HG03175 (cell line): ENCODE data around the gene ENTHD1.
"Not testable (repeated sequence)": the region's sequence is repeated elsewhere in the genome, so short reads cannot be mapped to it uniquely, and the experiment has no call there.

Experiments
- ATAC-seq: cut with Tn5 transposase; IDR thresholded peaks from one replicate; pipeline ENCODE4 v1.9.1; 2021; ENCODE audit warnings: mild to moderate bottlenecking, moderate library complexity; ENCODE audit not compliant: unreplicated experiment

The ENTHD1 gene

GRCh38 chr22:39735776-39736175 lies 157.8 kb downstream of the ENTHD1 start:
- ATAC-seq = no peak

DNA sequence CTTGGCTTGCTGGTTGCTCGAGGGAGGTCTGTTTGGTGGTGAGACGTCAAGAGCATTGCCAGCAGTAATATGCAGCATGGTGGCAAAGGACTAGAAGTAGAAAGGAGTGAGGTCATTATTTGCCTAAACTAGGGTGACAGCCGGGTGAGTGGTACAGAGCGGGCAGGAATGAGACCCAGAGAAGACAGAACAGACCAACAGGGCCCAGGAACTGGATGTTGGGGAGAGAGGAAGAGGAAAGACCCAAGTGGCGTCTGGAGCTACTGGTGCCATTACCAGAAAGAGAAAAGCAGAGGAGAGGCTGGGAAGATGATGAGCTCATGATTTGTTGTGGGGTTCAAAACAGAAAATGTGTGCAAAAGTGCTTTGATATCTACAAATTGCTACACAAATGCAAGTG lies 158.7 kb downstream of the ENTHD1 start:
- ATAC-seq = no peak

- ATAC-seq = not testable (repeated sequence)
Measured at GRCh38 chr22:39734046-39734445, 159.5 kb downstream of the ENTHD1 start.

DNA sequence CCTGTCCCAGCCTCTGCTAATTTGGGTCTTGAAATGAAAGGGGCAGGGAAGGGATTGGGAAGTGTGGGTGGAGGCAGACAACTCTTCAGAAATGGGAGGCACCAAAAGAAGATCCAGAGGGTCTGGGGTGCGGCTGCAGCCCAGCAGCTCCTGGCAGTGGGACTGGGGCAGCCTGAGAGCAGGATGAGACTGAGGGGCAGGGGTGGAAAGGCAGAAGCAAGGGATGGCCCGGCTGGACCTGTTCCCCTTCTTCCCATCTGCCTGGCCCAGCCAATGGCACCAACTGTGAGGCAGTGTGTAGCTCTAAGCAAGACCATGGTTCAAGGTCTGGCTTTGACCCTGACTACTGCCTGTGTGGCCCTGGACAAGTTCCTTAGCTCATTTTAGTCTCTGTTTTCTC lies 160.4 kb downstream of the ENTHD1 start:
- no peak for ATAC-seq

- no peak for ATAC-seq
Measured at GRCh38 chr22:39732625-39733024, 160.9 kb downstream of the ENTHD1 start.

GRCh38 chr22:39731881-39732555 lies 161.5 kb downstream of the ENTHD1 start:
- ATAC-seq = no peak

DNA sequence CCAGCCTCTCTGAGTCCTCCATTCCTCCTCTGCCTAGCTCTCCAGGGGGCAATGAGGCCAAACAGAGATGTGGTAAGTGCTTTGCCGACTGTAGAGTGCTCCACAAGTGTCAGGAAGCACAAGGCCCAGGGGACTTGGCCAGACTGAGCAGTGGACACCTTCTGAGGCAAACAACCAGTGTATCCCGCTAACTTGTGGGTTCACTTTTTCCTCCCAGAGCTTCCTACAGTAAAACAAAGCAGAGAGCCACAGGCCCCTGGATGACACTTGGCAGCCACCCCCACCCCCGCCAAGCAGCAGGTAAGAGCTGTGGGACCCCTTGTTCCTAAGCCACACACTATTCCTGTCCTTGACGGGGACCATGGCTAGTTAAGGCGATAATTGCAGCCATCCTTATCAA lies 162.1 kb downstream of the ENTHD1 start:
- no peak for ATAC-seq

DNA sequence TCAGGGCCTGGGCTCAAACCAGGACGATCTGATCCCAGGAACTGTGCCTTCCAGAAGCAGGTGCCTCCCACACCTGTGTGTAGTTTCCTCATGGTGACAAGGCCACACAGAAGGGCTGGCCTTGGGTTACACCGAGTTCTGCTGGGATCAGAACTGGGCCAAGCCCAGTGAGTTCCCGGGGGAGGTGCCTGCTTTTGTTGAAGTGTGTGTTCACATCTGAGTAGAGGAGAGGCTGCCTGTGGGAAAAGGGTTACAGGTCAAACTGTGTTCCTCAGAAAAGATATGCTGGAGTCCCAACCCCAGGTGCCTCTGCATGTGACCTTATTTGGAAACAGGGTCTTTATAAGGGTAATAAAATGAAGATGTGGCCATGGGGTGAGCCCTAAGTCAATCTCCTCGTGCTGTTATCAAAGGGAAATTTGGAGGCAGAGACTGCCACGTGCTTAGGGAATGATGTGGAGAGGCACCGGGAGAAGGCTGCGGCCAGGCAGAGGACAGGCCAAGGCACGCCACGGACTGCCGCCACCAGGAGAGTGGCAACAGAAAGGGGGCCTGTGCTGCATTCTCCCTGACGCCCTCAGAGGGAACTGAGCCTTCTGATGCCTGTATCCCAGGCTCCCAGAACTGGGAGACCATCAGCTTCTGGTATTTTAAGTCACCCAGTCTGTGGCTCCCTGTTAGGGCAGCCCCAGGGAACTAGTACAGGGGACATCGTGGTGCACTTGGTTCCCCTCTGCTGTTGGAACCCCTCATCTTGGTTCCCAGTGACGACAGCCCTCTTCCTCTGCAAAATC lies 164.2 kb downstream of the ENTHD1 start:
- ATAC-seq = no peak

GRCh38 chr22:39728236-39728860 lies 165.2 kb downstream of the ENTHD1 start:
- no peak for ATAC-seq

DNA sequence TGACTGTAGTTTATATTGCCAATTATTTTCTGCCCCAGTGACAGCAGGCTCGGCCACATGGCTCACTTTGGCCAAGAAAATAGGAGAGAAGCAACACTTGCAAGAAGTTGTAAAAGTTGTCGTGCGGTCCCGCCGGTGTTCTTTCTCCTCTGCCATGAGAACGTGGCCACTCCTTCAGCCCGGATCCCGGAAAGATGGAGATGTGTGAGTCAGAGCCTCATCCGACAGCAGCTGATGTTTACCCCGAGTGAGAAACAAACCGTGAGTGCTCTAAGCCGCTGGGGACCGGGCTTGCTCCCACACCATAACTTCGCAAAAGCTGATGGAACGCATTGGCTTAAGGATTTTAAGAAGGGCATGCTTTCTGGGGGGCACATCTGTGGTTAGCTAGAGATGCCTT lies 166.0 kb downstream of the ENTHD1 start:
- no peak for ATAC-seq

- ATAC-seq = no peak
Measured at GRCh38 chr22:39725351-39726035, 168.1 kb downstream of the ENTHD1 start.

DNA sequence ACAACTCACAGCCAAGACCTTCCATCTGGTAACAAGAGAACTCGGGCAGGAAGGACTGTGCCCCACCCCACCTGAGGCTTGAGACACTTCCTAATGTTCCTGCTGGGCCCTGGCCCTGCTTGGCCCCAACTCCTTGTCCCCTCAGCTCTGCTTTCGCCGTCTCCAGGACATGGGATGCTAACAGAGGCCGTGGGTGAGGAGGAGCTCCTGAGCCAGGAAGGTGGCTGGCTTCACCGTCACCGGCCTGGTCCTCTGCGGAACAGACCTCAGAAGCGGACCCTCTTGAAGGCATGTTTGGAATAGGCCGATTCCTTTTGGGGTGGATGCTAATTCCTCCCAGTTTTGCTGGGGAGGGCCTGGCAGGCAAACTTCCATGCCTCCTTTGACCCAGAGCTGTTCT lies 168.7 kb downstream of the ENTHD1 start:
- no peak for ATAC-seq

- no peak for ATAC-seq
Measured at GRCh38 chr22:39724390-39724789, 169.2 kb downstream of the ENTHD1 start.

- no peak for ATAC-seq
Measured at GRCh38 chr22:39723899-39724351, 169.6 kb downstream of the ENTHD1 start.

DNA sequence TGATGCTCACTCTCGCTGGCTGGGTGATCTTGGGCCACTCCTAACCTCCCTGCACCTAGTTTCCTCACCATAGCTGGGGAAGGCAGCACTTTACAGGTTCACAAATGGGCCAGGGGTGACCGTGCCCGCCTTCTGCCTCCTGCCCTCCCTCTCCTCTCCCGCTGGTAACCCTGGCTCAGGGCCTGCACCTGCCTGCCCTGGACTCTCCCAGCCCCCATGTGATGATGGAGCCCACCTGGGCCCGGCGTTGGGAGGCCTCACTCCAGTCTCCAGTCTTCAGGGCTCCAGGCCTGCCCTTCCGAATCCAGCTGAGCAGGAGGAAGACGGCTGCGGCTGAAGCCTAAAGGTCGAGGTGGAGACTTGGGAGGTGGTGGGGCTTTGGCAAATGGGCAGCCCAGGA lies 170.1 kb downstream of the ENTHD1 start:
- ATAC-seq = no peak

DNA sequence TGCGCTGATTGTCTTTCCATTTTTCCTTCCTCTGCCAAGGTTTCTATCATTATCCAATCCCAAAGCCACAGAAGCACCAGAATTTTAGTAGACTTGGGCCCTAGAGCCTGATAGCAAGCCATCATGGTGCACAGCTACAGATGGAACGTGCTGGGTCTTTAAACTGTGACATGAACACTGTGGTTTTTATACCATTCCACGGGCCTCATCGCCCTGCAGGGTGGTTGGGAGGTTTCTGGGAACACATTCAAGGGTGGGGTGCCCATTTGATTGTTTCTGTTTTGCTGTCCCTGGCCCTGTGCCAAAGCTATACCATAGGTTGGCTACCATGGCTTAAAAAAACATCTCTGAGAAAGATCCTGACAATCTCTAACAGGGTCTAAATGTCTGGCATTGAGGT lies 171.1 kb downstream of the ENTHD1 start:
- ATAC-seq = no peak

DNA sequence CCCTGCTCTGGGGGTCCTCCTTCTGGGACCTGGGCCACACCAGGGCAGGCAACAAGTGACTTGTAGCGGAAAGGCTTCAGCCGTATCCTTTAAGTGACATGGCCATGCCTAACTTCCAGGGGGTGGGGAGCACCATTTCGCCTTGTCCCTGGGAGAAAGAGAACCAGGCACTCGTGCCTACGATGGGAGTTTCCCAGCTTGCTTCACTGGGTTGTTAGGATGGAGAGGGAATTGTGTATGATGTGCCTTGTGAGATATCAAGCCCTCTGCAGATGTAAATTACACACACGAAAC lies 171.6 kb downstream of the ENTHD1 start:
- no peak for ATAC-seq

DNA sequence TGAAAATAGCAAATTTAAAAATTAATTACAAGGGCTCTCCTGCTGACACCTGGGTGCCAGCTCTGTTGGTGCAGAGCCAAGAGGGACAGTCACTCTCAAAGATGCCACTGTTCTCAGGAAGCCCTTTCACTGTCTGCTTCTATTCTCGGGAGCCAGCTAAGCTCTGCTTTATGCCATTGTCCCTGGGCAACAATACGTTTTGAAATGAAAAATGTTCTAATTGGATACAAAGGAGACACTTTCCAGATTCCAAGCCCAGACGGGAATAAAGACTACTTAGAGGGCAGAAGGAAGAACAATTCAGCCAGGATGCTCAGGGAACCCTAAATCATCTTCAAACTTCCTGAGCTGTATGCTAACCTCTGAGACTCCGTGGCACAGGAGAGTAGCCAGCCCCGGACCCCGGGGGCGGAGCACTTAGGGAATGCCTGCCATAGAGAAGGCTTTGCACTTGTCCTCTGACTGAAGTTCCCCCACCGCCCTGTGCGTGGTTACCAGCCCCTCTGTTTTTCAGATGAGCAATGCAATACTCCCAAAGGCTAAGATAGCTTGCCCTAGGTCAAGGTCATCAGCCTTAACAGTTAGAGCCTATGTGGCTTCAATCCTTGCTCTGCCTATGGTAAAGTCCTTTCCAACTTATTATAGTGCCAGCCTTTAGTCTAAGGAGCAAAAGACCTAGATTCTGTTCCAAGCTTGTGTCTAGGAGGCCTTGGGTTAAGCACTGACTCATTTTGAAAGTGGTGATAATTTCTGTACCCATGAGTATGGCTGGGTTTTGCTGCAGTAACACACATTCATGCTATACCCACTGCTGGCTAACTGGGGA lies 172.1 kb downstream of the ENTHD1 start:
- ATAC-seq = no peak

DNA sequence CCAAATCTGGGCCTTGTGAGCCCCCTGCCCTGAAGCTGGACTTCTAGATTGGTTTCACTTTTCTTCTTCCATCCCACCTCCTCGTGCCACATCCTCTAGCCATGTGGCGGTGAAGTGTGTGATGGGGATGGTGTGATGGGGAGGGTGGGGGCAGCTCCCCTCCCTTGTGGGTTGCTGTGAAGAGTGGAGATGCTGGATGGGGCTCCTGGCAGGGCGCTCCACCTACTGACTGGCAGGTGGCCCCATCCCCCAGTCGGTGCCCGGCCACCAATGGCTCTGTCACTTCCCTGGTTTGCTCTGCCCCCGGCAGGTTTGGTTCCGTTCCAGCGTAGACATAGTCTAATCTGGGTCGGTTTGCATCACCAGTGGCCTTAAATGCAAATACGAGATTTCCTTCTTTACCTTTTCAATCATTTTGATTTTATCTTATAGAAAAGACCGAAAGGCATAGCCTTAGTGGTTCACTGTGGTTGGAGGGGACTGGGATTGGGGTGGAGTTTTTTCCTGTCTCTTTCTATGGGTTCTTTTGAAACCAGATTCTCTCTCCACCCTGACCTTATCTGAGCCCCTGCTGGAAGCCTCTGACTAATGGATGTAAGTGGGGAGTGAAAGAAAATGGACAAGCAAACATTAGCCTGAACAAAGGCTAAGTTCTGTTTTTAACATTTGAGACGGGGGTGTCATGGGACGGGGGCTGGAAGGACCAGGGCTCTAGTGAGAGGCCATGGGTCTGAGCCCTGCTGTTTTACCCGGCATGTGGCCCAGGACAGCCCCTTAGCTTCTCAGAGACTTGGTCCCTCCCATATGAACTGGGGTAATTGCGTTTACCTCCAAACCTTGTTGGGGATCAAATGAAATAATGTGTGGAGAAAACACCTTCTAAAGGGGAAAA lies 173.8 kb downstream of the ENTHD1 start:
- ATAC-seq = no peak
